Large intestine (tissue), 3 donors: Measurements from ENCODE around the gene ZBTB17. TPM values are rescaled to one million over a fixed set of nuclear protein-coding genes. Genes with fewer than 3 reads are reported as not detected.

Source experiments
- DNase-seq, 2 donors: peaks; one replicate each; pipeline versions ENCODE4 v3.0.0 to v3.0.0-alpha.2; 2013
- H3K27ac ChIP-seq: one replicate; pipeline ENCODE4 v1.5.1; 2013; ENCODE audit warnings: low read length
- H3K27me3 ChIP-seq: 2 replicates; pipeline ENCODE4 v1.6.1; 2013; ENCODE audit warnings: low read length; ENCODE audit not compliant: control insufficient read depth, insufficient read depth
- H3K36me3 ChIP-seq: 2 replicates; pipeline ENCODE4 v1.6.1; 2013; ENCODE audit warnings: low read length; ENCODE audit not compliant: control insufficient read depth, insufficient read depth
- H3K4me1 ChIP-seq: one replicate; pipeline ENCODE4 v1.6.1; 2013; ENCODE audit warnings: low read length; ENCODE audit not compliant: control insufficient read depth, insufficient read depth
- H3K4me3 ChIP-seq: one replicate; pipeline ENCODE4 v1.5.1; 2013; ENCODE audit warnings: low read length
- H3K9me3 ChIP-seq: one replicate; pipeline ENCODE4 v1.6.1; 2013; ENCODE audit warnings: mild to moderate bottlenecking, low read depth, low read length, moderate library complexity; ENCODE audit not compliant: control insufficient read depth
- WGBS: methylation state at CpG from one replicate; pipeline ENCODE4 v1.1.5; 2013; ENCODE audit warnings: low lambda C conversion rate; ENCODE audit not compliant: insufficient coverage; 5-methylcytosine and 5-hydroxymethylcytosine counted together
- polyA plus RNA-seq: library from polyadenylated mRNA; unstranded; fragments of 120-200 nt; gene quantifications from one replicate; pipeline ENCODE4 v1.2.1, GENCODE V29; 2013

ZBTB17 gene
- polyA plus RNA-seq, 1 donor: 22.8 TPM

DNA sequence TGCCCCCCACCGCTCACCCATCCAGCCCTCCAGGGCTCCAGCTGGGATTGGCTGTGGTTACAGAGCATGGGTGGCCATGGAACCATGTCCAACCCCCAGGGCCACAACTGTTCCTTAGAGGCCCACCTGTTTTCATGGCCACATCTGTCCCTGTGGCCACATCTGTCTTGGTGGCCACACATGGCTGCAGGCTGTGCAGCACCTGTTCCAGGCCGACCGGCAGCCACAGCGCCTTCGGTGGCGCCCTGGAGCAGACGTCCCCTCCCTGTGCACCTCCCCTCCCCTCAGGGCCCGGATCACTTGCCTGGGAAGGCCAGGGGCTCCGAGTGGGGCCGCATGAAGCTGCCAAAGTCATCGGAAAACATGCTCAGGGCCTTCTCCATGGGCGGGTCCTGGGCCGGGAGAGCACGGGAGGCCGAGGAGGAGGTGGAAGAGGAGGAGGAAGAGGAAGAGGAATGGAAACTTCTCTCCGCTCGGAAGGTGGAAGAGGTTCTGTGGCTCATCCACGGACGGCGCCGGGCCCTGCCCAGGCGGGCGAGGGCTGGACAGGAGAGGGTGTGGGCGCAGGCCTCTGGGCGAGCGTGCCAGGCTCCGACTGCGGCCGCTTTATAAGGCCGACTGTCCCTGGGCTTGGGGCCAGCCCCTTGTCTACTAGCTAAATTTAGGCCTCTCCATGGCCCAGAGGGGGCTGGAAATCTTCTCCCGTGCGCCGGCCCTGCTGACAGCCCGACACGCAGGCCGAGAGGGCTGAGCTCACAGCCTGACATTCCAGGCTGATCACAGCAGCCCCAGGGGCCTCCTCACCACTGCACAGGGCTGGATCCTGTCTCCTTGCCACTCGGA, 41.8 kb upstream of the ZBTB17 start, which contains the start of gene HSPB7:
Gene HSPB7 (minus strand): TSS at position 583 of the 843 bp plus-strand sequence. CDS start 80 bp downstream, at position 503.
- H3K4me1 ChIP-seq: peaks cover 33% of the 10 kb centered on the region
- whole genome bisulfite sequencing: no CpG with 5 or more reads among the region's 37 CpGs
- peak; percentile 50 to 54 for DNase-seq

DNA sequence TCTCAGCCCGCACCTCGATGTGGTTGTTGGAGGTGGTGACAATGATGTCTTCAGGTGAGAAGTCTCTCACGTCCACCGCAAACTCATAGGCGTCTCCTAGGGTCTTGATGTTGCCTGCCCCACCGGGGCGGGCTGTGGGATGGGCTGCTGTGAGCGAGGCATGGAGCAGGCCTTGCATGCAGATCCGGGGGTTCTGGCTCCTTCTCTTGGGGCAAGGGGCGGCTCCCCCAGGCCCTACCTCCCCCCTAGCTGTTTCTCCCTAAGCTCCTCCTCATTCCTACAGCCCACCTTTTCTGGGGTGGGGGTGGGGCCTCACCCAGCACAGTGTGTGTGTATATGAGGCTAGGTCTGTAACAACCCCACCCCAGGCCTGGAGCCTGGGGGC, 41.2 kb upstream of the ZBTB17 start:
- no CpG with 5 or more reads among the region's 10 CpGs for WGBS
- Histone ChIP-seq H3K27ac (peak overlapping the region; percentile 89), H3K4me1 (peaks cover 38% of the 10 kb centered on the region), H3K36me3 (no peaks in the 10 kb centered on the region), H3K27me3 (peaks cover 4% of the 10 kb centered on the region), H3K9me3 (peaks cover 9% of the 10 kb centered on the region), H3K4me3 (peak overlapping the region; percentile 19)
- no peak for DNase-seq

More for the DNA sequence above, 41.8 kb upstream of the ZBTB17 start, which contains the start of gene HSPB7:
- H3K36me3 ChIP-seq: no peaks in the 10 kb centered on the region
- H3K4me3 ChIP-seq: peak within 1 kb of the TSS; percentile 19
- peaks cover 9% of the 10 kb centered on the region for H3K9me3 ChIP-seq
- no peaks in the 10 kb centered on the region for H3K27me3 ChIP-seq
- peak within 1 kb of the TSS; percentile 89 for H3K27ac ChIP-seq

DNA sequence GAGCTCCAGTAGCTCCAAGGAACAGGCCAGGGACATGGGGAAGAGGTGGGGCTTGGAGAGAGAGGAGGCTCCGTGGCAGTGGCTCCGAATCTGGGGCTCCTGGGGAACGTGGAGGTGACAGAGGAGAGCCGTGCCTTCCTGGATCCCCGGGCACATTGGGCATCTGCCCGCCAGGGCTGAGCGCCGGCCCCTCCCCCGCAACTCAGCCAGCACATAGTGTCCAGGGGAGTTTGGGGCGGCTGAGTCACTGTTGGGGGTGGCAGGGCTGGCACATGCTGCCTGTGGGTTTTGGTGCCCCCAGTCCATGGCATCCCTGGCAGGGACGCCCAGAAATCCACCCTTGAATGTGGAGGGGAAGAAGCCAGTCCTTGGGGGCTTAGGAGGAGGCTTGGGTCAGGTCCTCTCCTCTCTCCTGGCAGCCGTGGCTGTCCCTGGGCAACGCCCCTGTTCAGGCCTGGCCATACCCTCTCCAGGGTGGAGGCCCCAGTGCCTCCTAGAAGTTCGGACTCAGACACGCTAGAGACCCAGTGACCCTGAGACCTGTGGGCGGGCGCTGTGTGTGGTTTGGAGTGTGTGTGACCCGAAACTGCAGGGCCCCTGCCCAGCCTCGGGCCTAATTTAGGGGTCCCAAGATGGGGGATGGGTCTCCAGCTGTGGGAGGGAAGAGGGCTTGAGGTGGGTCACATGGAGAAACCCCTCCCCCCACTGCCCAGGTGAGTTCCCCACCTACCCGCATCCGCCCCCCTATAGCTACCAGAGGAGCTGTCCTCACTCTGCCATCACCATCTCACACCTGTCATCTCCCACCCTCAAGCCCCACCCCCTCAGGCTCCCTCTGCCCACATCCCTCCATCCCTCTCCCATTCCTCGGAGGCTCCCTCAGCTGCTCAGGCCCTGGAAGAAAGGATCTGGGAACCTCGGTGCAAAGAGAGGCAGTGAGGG, 40.3 kb upstream of the ZBTB17 start:
- Histone ChIP-seq H3K27ac (peak overlapping the region; percentile 15), H3K4me3 (peak overlapping the region; percentile 19), H3K27me3 (peaks cover 4% of the 10 kb centered on the region), H3K4me1 (peaks cover 31% of the 10 kb centered on the region), H3K9me3 (peaks cover 9% of the 10 kb centered on the region), H3K36me3 (no peaks in the 10 kb centered on the region)
- no peak for DNase-seq
- 80% methylated on average over 1 of the region's 23 CpGs for WGBS

DNA sequence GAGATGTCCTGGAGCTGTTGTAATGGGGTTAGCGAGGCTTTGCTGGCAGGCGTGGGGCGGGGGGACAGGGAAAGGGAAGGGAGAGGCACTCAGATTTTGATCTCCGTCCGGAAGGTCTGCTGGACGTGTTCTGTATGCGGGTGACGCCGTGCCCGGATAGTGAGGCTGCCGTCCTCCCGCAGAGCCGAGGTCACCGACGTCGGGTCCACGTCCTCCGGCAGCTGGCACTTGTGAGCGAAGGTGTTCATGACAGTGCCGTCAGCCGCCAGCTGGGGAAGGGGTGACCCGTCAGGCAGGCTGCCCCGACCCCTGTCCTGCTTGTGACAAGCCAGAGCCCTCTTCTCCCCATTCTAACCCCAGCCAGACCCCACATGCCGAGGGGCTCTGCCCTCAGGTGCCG, 39.6 kb upstream of the ZBTB17 start:
- peaks cover 30% of the 10 kb centered on the region for H3K4me1 ChIP-seq
- H3K27me3 ChIP-seq: peaks cover 4% of the 10 kb centered on the region
- H3K27ac ChIP-seq: no peak overlapping the region
- no peak overlapping the region for H3K4me3 ChIP-seq
- DNase-seq: no peak
- H3K36me3 ChIP-seq: no peaks in the 10 kb centered on the region
- WGBS: no CpG with 5 or more reads among the region's 25 CpGs
- peaks cover 9% of the 10 kb centered on the region for H3K9me3 ChIP-seq

DNA sequence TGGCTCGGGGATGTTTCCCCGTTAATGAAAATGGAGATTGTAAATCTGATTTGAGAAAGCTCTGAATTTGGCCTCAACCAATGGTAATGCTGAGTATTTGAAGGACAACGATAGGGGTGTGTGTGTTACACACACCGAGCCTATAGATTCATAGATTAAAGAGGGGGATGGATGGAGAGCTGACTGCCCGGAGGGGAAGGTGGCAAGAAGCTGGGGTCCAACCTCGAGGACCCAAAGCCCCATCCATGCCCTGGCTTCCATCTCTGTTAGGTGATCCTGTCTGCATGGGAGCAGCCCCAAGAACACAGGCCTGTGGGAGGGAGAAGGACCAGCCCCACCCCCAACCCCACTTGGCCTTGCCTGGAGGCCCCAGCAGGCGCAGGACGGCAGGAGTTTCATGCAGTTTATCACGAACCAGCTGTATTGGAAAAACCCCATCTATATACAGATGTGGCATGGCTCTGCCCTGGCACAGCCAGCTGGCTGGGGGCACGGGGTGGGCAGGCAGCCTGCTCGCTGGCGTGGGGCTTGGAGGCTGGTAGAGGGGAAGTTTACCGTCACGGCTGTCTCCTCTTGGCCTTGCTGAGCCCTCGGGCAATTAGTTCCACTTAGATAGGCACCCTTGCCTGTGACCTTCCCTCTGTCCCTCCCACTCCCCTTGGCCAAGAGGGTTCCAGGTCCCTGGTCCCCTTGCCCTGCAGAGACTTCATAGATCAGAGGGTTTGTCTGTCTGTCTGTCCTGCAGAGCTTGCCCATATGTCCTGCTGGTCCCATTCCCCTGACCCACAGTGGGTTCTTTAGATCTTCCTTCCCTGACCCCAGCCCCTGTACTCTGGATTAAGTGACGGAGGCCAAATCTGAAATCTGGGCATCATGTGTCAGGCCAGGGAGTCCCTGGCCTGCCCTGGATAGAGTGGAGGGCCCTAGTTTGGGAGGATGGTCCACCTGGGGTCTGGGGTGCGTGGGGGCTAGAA, 38.9 kb upstream of the ZBTB17 start:
- Histone ChIP-seq H3K36me3 (no peaks in the 10 kb centered on the region), H3K27me3 (peaks cover 4% of the 10 kb centered on the region), H3K27ac (peak overlapping the region; percentile 13), H3K9me3 (peaks cover 9% of the 10 kb centered on the region), H3K4me1 (peaks cover 30% of the 10 kb centered on the region), H3K4me3 (no peak overlapping the region)
- 80% methylated on average over 1 of the region's 17 CpGs for WGBS
- DNase-seq: peak in 1 of 2 donors; percentile 38

DNA sequence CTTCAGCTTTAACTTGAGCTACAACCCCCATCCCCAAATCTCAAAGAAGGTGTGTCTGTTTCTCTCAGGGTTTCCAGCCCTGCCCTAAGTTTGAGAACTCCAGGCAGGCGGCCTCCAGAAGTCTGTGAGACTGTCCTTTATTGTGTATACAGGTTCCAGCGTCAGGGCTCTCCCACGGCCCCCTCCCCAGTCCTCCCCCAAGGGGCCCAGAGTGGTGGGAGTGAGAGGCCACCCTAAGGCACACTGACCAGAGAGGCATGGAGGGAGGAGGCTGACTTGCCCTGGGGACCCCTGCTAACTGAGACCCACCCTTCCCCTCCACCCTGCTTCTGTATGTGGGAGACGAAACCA, 38.0 kb upstream of the ZBTB17 start:
- peaks cover 26% of the 10 kb centered on the region for H3K4me1 ChIP-seq
- no peak overlapping the region for H3K4me3 ChIP-seq
- H3K27ac ChIP-seq: peak overlapping the region; percentile 11
- no peak for DNase-seq
- peaks cover 4% of the 10 kb centered on the region for H3K27me3 ChIP-seq
- H3K36me3 ChIP-seq: no peaks in the 10 kb centered on the region
- no CpG with 5 or more reads among the region's 4 CpGs for WGBS
- peaks cover 9% of the 10 kb centered on the region for H3K9me3 ChIP-seq

DNA sequence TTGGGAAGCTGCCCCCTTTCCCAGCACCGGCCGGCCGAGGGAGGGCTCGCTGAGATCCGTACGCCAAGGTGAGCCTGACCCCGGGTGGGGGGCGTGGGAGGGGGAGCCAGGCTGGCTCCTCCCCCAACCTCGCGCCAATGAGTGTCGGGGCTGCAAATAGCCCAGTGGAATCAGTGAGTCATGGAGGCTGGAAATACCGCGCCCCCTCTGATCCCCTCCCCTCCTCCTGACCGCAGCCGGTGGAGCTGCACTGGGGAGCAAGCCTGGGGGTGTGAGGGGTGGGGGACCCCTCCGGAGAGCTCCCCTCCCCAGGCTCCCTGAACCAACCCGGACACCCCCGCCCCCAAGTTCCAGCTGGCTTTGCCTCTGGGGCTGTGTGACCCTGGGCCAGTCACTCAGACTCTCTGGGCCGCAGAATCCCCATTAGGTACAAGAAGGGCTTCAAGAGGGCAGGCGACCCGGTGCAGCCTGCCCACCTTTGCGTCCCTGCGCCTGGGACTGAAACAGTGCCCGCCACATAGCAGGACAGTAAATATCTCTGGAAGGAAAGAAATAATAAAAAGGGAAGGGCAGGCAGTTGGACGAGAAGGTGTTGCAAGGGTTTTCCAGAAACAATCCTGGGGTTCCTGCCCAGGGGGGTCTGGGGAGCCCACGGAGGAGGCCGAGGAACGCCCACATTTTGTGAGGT, 37.5 kb upstream of the ZBTB17 start:
- Histone ChIP-seq H3K4me1 (peaks cover 20% of the 10 kb centered on the region), H3K27me3 (peaks cover 4% of the 10 kb centered on the region), H3K27ac (peak overlapping the region; percentile 27), H3K4me3 (peak overlapping the region; percentile 31), H3K9me3 (peaks cover 9% of the 10 kb centered on the region), H3K36me3 (no peaks in the 10 kb centered on the region)
- WGBS: no CpG with 5 or more reads among the region's 28 CpGs
- peak; percentile 47 to 62 for DNase-seq

DNA sequence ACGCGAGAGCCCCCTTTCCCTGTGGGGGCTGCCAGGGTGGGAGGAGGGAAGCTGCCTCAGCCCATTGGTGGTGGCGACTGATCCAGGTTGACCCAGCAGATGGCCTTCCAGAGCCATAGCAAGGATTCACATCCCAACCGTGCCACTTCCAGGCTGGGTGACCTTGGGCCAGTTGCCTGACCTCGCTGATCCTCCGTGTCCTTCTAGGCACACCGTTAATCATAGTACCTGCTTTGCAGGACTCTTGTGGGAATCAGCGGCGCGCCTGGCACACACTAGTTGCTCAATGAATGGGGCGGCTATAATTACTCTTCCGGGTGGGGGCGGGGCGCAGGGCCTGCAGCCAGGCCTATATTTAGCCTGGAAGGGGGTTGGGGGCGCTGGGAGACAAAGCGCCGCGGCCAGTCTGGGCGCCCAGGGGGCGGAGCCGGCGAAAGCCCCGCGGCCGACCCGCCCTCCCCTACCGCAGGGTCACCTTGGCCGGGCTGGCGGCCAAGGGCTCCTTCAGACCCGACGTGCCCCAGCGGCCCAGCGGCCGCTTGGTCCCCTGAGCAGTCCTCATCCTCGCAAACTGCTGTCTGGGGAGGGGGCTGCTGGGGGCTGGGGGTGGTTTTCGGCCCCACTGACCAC, 36.8 kb upstream of the ZBTB17 start:
- Histone ChIP-seq H3K36me3 (no peaks in the 10 kb centered on the region), H3K27ac (peak overlapping the region; percentile 27), H3K4me3 (peak overlapping the region; percentile 31), H3K27me3 (peaks cover 4% of the 10 kb centered on the region), H3K4me1 (peaks cover 17% of the 10 kb centered on the region), H3K9me3 (peaks cover 9% of the 10 kb centered on the region)
- WGBS: no CpG with 5 or more reads among the region's 36 CpGs
- peak in 1 of 2 donors; percentile 67 for DNase-seq
